Calu3 (cell line): Measurements from ENCODE around the gene PNPLA2. TPM values are rescaled to one million over a fixed set of nuclear protein-coding genes. Genes with fewer than 3 reads are reported as not detected.
A peak's percentile ranks its signal among the peaks of the same experiment; 100 is the strongest.

Source experiments
- BruUV-seq: library from RNA; stranded (reverse); fragments of 400-500 nt; replicated peaks from 2 replicates; lab custom pipeline; 2021; lab: Mats Ljungman, UMichigan
- CTCF ChIA-PET: fragments of 300-600 bp; sonication (Branson Sonifier 250); formaldehyde crosslinking; loops from one replicate; lab custom pipeline; 2022; ENCODE audit warnings: antibody characterized with exemption; lab: Charles Lee
- DNase-seq: peaks from one replicate; pipeline ENCODE4 v3.0.0; 2022
- H3K27ac Mint-ChIP-seq: one replicate; pipeline ENCODE4 v1.8.0; 2022; ENCODE audit warnings: mixed read lengths; ENCODE audit not compliant: unreplicated experiment
- H3K27me3 Mint-ChIP-seq: one replicate; pipeline ENCODE4 v1.8.0; 2022; ENCODE audit warnings: mixed read lengths; ENCODE audit not compliant: unreplicated experiment
- H3K36me3 Mint-ChIP-seq: one replicate; pipeline ENCODE4 v1.8.0; 2022; ENCODE audit warnings: mild to moderate bottlenecking, moderate library complexity, mixed read lengths; ENCODE audit not compliant: insufficient read depth, unreplicated experiment
- H3K4me1 Mint-ChIP-seq: one replicate; pipeline ENCODE4 v1.8.0; 2022; ENCODE audit warnings: mild to moderate bottlenecking, low read depth, mixed read lengths; ENCODE audit not compliant: unreplicated experiment
- H3K4me3 Mint-ChIP-seq: one replicate; pipeline ENCODE4 v1.8.0; 2022; ENCODE audit warnings: mild to moderate bottlenecking, low read depth, moderate library complexity, mixed read lengths; ENCODE audit not compliant: unreplicated experiment
- H3K9me3 Mint-ChIP-seq: one replicate; pipeline ENCODE4 v1.8.0; 2022; ENCODE audit warnings: low read depth, mixed read lengths; ENCODE audit not compliant: unreplicated experiment
- intact Hi-C: fragments of 100-400 bp; cut with micrococcal nuclease; formaldehyde crosslinking; loops from one replicate; pipeline ENCODE4 v1.10.0; 2022; ENCODE audit not compliant: unreplicated experiment
- total RNA-seq: library from RNA; stranded (reverse); gene quantifications from 2 replicates; pipeline ENCODE4 v1.2.3, GENCODE V29; 2022
- TF ChIP-seq, protein P1 (sequence below): fragments of 200-600 bp; IDR thresholded peaks from one replicate; pipeline ENCODE4 v1.8.0; 2022; ENCODE audit warnings: antibody characterized with exemption; ENCODE audit not compliant: unreplicated experiment

Gene PNPLA2
- total RNA-seq, 1 experiment from 2014 or later: 134 TPM

DNA sequence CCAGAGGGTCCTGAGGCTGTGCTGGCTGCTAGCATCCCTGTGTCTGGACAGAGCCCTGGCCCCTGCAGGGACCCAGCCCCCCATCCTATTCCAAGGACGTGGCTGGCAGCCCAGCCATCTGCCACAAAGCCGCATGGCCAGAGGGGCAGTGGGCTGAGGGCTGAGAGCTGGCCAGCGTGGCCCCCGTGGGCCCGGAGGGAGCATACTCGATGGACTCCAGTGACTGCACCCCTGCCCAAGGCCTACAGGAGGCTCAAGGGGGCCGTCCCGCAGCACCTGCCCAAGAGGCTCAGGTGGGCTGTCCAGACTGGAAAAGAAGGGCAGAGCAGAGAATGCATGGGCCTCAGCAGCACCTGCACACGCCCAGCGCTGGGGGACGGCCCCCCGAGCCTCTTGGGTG is 37.1 kb downstream of the PNPLA2 start:
- peaks cover 9% of the 10 kb centered on the region for H3K4me1 Mint-ChIP-seq
- no peaks in the 10 kb centered on the region for H3K9me3 Mint-ChIP-seq
- intact Hi-C loops: loop anchor here (10.0 kb wide), 1 partner anchor 199 kb away; no protein-coding TSS in a partner anchor
- CTCF ChIA-PET: no interaction called here
- H3K4me3 Mint-ChIP-seq: no peak overlapping the region
- BruUV-seq: no TSS peak
- DNase-seq: no peak
- H3K27me3 Mint-ChIP-seq: no peaks in the 10 kb centered on the region
- H3K36me3 Mint-ChIP-seq: peaks cover 34% of the 10 kb centered on the region
- TF ChIP-seq, protein P1, sequence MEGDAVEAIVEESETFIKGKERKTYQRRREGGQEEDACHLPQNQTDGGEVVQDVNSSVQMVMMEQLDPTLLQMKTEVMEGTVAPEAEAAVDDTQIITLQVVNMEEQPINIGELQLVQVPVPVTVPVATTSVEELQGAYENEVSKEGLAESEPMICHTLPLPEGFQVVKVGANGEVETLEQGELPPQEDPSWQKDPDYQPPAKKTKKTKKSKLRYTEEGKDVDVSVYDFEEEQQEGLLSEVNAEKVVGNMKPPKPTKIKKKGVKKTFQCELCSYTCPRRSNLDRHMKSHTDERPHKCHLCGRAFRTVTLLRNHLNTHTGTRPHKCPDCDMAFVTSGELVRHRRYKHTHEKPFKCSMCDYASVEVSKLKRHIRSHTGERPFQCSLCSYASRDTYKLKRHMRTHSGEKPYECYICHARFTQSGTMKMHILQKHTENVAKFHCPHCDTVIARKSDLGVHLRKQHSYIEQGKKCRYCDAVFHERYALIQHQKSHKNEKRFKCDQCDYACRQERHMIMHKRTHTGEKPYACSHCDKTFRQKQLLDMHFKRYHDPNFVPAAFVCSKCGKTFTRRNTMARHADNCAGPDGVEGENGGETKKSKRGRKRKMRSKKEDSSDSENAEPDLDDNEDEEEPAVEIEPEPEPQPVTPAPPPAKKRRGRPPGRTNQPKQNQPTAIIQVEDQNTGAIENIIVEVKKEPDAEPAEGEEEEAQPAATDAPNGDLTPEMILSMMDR: no peak
- no peak overlapping the region for H3K27ac Mint-ChIP-seq

DNA sequence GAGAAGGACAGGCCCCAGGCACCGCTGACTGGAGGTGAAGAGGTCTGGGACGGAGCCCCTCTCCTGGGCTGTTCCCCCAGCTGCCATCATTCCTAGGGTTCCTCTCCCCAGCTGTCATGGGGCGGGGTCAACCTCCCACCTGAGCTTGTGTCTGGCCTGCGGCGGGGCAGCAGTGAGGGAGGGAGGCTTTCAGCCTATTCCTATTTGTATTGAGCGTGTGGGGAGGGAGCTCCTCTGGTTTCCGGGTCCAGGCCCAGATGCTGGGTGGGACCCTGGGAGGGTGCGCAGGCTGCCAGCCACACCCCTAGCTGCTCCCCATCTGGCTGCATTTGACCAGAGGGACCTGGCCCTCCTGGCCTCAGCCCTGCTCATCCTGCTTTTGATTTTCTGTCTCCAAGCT is 37.7 kb downstream of the PNPLA2 start:
- no TSS peak for BruUV-seq
- Mint-ChIP-seq H3K27ac (no peak overlapping the region), H3K9me3 (no peaks in the 10 kb centered on the region), H3K4me3 (no peak overlapping the region), H3K36me3 (peaks cover 38% of the 10 kb centered on the region), H3K27me3 (peaks cover 6% of the 10 kb centered on the region), H3K4me1 (peaks cover 9% of the 10 kb centered on the region)
- CTCF ChIA-PET: interaction anchor here (0.9 kb wide), 1 partner anchor 9 kb away, joined by 4 read pairs; no protein-coding TSS in a partner anchor
- TF ChIP-seq, protein P1: no peak
- intact Hi-C loops: loop anchor here (10.0 kb wide), 1 partner anchor 198 kb away; no protein-coding TSS in a partner anchor
- no peak for DNase-seq

DNA sequence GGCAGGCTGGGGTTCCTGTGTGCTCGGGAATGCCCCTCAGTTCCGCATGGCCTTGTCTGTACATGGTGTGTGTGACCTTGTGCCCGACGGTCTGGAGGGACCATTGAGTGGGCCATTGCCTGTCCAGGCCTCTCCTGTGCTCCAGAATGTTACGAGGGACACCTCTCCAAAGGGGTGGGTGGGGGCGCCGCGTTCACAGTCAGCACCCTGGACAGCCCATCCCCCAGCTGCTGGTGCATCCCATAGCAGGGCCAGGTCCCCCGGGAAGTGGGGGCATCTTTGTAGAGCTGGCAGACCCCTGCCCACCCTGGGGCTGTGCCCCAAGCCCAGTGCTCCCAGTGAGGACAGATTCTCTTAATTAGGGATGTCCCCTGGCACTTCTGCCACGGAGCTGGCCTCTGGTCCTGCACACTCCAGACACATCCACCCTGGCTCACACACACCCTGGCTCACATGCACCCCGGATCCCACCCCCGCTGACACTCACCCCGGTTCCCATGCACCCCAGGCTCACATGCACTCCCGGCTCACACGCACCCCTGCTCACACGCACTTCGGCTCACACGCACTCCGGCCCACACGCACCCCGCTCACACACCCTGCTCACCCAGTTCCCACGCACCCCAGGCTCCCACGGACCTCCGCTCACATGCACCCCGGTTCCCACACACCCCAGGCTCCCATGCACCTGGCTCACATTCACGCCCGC is 39.5 kb downstream of the PNPLA2 start:
- Mint-ChIP-seq H3K4me1 (peaks cover 9% of the 10 kb centered on the region), H3K4me3 (no peak overlapping the region), H3K9me3 (no peaks in the 10 kb centered on the region), H3K36me3 (peaks cover 56% of the 10 kb centered on the region), H3K27me3 (peaks cover 15% of the 10 kb centered on the region), H3K27ac (no peak overlapping the region)
- TF ChIP-seq, protein P1: no peak
- BruUV-seq: no TSS peak
- intact Hi-C loops: loop anchor here (10.0 kb wide), 1 partner anchor 197 kb away; no protein-coding TSS in a partner anchor
- CTCF ChIA-PET: no interaction called here
- no peak for DNase-seq

DNA sequence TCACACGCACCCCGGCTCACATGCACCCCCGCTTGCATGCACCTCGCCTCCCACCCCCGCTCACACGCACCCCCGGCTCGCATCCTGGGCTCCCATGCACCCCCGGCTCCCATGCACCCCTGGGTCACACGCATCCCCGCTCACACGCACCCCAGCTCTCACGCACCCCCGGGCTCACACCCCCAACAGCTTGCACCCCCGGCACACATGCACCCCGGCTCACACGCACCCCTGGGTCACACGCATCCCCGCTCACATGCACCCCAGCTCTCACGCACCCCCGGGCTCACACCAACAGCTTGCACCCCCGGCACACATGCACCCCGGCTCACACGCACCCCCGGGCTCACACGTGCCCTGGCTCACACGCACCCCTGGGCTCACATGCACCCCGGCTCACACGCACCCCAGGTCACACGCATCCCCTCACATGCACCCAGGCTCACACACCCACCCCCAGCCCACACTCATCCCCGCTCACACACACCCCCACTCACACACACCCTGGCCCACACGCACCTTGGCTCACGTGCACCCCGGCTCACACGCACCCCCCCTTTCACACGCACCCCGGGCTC is 40.1 kb downstream of the PNPLA2 start:
- Mint-ChIP-seq H3K9me3 (no peaks in the 10 kb centered on the region), H3K27me3 (peaks cover 15% of the 10 kb centered on the region), H3K4me3 (peak overlapping the region; percentile 72), H3K36me3 (peaks cover 63% of the 10 kb centered on the region), H3K27ac (no peak overlapping the region), H3K4me1 (peaks cover 9% of the 10 kb centered on the region)
- CTCF ChIA-PET: interaction anchor here (0.7 to 1.2 kb wide), 3 partner anchors 62 to 183 kb away, joined by 3 to 20 read pairs (median 17); no protein-coding TSS in a partner anchor
- intact Hi-C loops: loop anchor here (10.0 kb wide), 1 partner anchor 196 kb away; no protein-coding TSS in a partner anchor
- BruUV-seq: no TSS peak
- DNase-seq: no peak
- TF ChIP-seq, protein P1: no peak
